NT2/D1 (cell line): Measurements from ENCODE around the gene NCAN.

Source experiments
- SUZ12 ChIP-seq: IDR thresholded peaks from 2 replicates; pipeline ENCODE4 v1.6.1; 2011; ENCODE audit not compliant: insufficient read length, insufficient read depth; ENCODE audit errors: extremely low read depth
- YY1 ChIP-seq: IDR thresholded peaks from 2 replicates; pipeline ENCODE4 v1.6.1; 2011; ENCODE audit not compliant: insufficient read length, insufficient read depth
- ZNF274 ChIP-seq: IDR thresholded peaks from 2 replicates; pipeline ENCODE4 v1.6.1; 2011; ENCODE audit warnings: mild to moderate bottlenecking, low read depth, low read length

GRCh38 chr19:19240476-19240875 is 28.7 kb downstream of the NCAN start:
- TF ChIP-seq YY1: no peak
- no peak for TF ChIP-seq ZNF274
- TF ChIP-seq SUZ12: no peak
